HT-29 (cell line): ENCODE results near the gene CLDN11. TPM values are rescaled to one million over a fixed set of nuclear protein-coding genes. Genes with fewer than 3 reads are reported as not detected.
A peak's percentile ranks its signal among the peaks of the same experiment; 100 is the strongest.

Experiments
- DNase-seq: peaks from one replicate; pipeline ENCODE4 v3.0.0-alpha.2; 2015; ENCODE audit warnings: low spot score
- total RNA-seq: library from RNA; depleted of rRNA; stranded (reverse); fragments of >200 nt; shearing (Covaris generic); gene quantifications from 2 replicates; pipeline ENCODE4 v1.2.3, GENCODE V29; 2014

The CLDN11 gene
- total RNA-seq, 1 experiment from 2014 or later = 0.56 TPM

GRCh38 chr3:170426240-170426797 lies 7.7 kb downstream of the CLDN11 start:
- DNase-seq = no peak

DNA sequence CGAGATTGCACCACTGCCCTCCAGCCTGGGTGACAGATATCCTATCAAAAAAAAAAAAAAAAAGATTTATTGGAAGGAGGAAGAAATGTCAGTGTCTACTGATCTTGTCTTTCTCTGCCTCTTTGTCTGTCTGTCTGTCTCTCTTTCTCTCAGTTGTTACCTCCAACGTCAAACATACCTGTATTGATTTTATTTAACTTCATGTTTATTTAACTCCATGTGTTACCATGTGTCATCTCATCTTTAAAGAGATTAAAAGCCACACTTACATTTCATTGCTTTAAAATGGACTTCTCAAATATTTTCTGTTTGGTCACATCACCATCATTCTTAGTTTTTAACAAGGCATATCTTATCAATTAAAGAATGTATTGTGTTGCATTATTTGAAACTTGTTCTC lies 9.4 kb downstream of the CLDN11 start:
- DNase-seq = no peak

DNA sequence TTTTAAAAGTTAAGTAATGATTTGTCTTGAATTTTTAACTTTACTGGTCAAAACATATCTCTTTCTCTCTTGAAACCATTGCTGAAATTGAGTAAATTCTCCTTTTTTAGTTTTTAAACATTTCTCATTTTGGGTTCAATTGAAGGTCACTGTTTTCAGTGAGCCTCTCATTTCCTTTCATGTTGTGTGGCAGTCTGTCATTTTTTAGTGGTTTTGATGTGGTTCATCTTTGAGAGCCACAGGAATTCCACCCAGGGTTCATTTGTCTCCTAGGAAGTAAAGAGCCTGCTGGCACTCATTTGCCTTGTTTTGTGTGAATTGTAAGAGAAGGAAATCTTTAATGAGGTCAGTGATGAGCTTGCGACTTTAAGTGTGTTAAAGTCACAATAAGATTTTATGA lies 10.4 kb downstream of the CLDN11 start:
- peak; percentile 50 for DNase-seq

DNA sequence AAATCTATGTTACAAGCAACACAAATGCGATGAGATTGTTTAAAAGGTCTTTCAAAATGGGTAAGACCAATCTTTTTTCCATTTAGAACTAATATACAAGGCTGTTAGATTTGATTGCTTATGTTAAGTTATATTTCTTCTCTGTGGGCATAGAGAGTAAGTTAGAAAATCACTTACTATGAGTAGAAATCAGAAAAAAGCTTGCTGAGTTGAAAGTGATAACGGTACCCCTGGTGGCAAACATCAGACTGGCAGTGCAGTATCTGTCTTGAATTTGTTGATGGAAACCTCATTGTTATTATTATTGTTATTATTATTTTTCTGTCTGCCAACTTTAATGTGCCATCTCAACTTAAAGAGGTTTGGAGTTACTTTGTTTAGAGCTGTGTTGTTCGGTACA lies 12.4 kb downstream of the CLDN11 start:
- DNase-seq = no peak

DNA sequence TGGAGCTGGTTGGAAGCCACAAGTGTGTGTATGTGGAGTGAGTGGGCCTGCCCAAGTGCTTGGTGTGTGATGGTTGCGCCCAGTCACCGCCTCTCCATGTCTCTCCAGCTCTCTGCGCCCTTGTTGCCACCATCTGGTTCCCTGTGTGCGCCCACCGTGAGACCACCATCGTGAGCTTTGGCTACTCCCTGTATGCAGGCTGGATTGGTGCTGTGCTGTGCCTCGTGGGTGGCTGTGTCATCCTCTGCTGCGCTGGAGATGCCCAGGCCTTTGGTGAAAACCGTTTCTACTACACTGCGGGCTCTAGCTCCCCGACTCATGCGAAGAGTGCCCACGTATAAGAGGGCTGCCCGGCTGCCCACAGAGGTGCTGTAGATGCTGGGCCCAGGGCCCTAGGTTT lies 13.7 kb downstream of the CLDN11 start:
- DNase-seq = no peak

- no peak for DNase-seq
Observed at GRCh38 chr3:170436697-170437096, 18.0 kb downstream of the CLDN11 start.

DNA sequence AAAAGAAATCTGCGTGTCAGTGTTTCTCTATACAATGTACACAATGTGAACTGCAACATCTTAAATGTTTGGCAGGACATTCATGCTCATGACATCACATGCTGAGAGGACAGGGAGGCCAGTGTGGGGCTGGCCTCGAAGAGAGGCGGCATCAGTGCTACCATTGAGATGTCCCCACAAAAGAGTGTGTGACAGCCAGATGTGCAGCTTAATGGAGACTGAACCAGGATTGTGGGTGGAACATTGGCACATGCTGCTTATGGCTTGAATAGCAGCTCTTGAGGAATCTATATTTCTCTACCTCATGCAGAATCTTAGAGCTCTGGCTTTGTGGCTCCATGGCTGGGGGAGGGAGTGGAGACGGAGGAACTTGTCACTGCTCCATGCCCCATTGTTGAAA lies 18.5 kb downstream of the CLDN11 start:
- no peak for DNase-seq

- DNase-seq = no peak
Observed at GRCh38 chr3:170437696-170438407, 19.2 kb downstream of the CLDN11 start.

DNA sequence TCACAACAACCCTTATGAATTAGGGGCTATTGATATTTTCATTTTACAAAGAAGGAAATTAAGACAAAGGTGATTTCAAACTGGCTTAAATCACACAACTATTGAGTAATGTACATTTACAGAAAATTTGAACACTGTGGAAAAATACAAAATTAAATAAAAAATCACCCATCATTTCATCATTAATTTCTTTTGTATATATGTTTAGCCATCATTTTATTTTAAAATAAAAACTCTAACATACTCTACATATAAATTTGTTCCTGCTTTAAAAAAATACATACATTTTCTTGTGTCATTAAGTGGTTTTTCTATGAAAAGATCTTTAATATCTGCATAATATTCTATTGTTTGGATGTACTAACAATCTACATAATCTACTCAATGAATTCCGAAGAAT lies 20.2 kb downstream of the CLDN11 start:
- no peak for DNase-seq

- DNase-seq = no peak
Observed at GRCh38 chr3:170440344-170440743, 21.7 kb downstream of the CLDN11 start.

DNA sequence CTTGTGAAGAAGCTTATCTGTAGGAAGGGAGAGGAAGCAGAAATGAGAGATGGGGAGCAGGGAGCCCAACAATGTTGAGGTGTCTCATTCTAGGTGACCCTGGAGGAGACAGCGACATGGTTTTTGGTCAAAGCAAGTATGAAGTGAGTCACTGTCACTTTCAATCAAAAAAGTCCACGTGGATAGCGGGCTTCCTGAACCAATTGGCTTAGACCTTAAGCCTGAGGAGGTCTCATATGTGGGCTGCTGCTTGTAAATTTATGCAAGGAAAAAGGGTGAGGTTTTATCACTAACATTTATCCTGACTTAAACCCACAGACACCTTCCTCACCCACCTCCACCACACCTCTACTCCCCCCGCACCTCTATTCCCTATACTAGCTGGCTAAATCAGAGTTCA lies 22.7 kb downstream of the CLDN11 start:
- DNase-seq = no peak

- DNase-seq = no peak
Observed at GRCh38 chr3:170442947-170443346, 24.3 kb downstream of the CLDN11 start.

- DNase-seq = no peak
Observed at GRCh38 chr3:170443457-170443856, 24.8 kb downstream of the CLDN11 start.

DNA sequence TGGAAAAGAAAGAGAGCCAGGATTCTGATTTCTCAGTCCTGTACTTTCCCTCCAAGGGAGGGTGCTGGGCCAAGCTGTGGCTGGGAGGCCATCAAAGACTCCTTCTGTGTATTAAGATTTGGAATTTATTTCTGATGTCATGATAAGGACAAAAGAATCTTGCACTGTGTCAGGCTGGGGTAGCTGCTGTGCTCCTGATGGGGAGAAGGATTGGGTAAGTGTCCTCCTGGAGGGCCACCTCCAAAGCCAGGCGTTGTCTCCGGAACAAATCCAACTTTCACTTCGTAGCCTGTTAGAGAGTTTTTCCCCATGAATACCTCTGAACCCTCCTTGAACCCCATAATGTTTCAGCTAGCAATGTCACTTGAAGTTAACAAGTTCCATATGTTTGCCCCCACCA lies 29.9 kb downstream of the CLDN11 start:
- DNase-seq = no peak

GRCh38 chr3:170450039-170450438 lies 31.4 kb downstream of the CLDN11 start:
- no peak for DNase-seq

DNA sequence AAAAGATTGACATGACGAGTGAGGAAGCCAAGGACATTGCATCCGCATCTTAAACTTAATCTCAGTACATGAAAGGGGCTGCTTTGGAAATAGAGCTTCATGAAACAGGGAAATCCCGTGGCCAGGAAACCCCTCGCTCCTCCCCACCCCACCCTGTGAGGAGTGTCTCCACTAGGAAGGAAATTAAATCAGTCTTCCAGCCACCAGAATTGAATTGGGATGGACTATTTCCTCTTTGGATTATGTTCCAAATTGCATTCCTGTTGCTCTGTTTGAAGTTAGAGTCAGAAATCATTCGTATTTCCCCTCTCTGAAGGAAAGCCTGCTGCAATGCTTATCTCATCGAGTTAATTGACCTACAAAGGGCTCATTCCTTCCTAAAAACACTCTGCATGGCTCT lies 35.8 kb downstream of the CLDN11 start:
- DNase-seq = no peak

- no peak for DNase-seq
Observed at GRCh38 chr3:170458285-170458684, 39.6 kb downstream of the CLDN11 start.

GRCh38 chr3:170463011-170463410 lies 44.3 kb downstream of the CLDN11 start:
- DNase-seq = no peak

GRCh38 chr3:170465955-170466354 lies 47.3 kb downstream of the CLDN11 start:
- DNase-seq = peak; percentile 55

DNA sequence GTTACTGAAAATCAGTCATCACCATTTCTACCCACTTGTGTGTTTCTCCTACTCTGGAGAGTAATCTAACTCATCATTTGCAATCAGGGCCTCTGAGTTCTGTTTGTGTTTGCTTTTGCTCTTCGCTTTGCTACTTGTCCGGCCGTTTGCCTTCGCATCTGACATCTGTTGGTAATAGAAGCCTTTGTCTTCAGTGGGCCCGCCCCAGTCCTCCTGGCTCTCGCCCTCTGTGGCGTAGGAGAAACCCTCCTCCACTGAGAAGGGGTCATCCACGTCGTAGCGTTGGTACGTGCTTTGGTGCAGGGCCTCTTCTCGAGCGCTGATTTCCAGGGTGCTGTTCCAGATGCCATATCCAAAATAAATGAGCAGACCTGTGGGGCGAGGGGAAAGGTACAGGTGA lies 48.3 kb downstream of the CLDN11 start:
- DNase-seq = no peak

DNA sequence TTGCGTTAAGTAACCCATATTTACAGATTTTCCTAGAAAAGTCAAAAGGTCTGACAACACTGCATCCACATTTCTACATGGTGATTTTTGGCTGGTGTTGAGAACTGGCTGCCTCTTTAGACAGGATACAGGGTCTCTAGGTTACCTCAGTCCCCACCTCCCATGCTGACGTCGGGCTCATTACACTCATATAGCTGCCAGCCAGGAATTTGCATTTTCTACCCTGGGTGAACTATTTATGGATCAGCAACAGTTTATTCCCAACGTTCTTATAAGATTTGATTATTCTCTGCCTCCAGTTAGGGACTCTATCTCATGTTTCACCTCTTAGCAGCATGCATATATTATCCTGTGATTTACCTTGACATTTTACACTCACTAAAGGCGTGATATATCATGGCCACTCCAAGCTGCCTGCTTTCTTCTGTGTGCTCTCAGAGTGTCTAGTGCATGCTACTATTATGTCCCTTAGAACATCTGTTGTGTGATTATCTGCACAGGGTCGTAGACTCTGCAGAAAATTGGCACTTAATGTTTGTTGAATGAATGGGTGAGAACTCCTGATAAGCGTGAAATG lies 49.0 kb downstream of the CLDN11 start:
- no peak for DNase-seq

- peak; percentile 68 for DNase-seq
Observed at GRCh38 chr3:170469151-170470062, 50.7 kb downstream of the CLDN11 start.
